HG03175 (cell line): ENCODE data around the gene GTF2A1.
A peak's percentile ranks its signal among the peaks of the same experiment; 100 is the strongest.
"Not testable (repeated sequence)": the region's sequence is repeated elsewhere in the genome, so short reads cannot be mapped to it uniquely, and the experiment has no call there.

Experiments
- ATAC-seq: cut with Tn5 transposase; IDR thresholded peaks from one replicate; pipeline ENCODE4 v1.9.1; 2021; ENCODE audit warnings: mild to moderate bottlenecking, moderate library complexity; ENCODE audit not compliant: unreplicated experiment

Gene GTF2A1

DNA sequence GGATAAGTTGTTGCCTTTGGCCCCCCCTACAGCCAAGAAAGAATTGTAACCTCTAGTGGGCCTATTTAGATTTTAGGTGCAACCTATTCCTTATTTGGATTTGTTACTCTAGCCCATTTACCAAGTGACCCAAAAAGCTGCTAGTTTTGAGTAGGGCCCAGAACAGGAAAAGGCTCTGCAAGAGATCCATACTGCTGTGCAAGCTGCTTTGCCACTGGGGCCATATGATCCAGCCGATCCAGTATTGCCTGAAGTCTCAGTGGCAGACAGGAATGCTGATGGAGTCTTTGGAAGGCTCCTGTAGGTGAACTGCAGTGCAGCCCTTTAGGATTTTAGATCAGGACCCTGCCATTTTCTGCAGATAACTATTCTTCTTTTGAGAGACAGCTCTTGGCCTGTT is 12.9 kb upstream of the GTF2A1 start:
- no peak for ATAC-seq

DNA sequence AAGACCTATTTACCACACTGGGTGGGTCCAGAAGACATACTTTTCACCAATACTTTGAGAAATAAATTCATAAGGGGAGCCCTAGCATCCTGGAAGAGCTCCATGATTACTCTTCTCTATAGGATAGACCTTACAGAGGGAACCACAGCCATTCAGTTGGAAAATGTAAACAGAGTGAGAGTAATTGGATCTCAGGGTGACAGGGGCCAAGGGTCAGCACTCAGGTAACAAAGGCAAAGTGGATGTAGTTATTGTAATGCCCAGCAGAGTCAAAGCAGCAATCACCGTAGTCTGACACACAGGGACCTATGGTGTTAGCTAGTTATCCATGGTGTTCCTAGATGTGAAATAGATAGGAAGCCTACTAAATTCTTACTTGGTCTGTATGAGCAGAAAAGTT is 10.8 kb upstream of the GTF2A1 start:
- no peak for ATAC-seq

DNA sequence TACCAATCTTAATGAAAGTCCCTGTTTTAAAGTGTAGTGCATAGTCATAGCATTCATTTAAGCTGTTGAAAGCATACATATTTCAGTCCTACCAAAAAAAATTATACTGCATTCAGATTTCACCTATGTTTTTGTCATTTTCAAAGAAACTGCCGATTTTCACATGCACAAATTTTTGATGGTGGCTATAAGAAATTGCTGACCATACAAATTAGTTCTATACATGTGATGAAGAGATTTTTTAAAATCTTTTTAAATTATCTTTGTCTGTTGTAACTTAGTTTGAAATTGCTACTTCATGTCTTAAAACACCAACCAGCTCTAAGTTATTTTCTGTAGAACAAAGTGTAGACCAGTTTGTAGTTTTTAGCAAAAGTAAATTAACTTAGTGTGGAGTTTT is 3.5 kb upstream of the GTF2A1 start:
- no peak for ATAC-seq

DNA sequence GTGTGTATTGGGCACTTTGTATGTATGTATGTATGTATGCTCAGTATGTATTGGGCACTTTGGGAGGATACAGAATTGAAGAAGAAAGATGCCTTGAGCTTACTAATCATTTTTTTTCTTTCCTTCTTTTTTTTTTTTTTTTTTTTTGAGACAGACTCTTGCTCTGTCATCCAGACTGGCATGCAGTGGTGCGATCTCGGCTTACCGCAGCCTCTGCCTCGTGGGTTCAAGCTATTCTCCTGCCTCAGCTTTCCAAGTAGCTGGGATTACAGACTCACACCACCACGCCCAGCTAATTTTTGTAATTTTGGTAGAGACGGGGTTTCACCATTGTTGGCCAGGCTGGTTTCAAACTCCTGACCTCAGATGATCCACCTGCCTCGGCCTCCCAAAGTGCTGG is 3.0 kb upstream of the GTF2A1 start:
- ATAC-seq, result not testable (repeated sequence)

DNA sequence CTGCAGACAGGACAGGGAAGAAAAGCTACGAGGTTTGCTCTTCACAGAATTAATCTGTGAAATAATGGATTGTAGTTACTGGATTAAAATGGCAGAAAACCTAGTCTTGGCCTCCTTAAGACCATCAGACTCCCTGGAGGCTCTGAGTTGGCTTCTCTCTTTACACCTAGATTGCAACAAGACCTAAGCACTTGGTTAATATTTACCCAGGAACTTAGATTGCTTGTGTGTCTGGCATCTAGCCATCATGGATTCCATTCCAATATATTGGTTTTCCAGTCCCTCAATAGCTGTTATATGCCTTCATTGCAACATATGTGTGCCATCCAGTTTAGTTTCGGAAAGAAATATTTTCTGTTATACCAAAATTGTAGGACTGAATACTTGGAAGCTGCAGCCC is 1.9 kb upstream of the GTF2A1 start:
- ATAC-seq, result no peak

DNA sequence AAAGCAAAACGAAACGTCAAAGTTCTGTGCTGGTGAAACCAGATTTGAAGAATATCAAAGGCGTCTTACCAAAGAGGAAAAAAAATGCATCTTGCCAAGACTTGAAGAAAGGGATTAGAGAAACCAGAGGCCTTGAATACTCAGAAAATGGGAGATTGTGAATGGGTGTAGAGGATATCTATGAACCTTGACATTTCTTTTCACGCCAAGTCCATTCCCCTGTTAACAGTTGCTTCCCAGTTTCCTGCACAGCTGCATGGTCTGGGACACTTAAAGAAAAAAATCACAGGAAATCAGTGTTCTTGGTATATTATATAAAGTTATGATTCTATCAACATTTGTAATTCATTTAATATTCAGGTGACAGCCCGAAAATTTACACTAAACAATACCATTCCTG is 1.4 kb upstream of the GTF2A1 start:
- ATAC-seq, result no peak

GRCh38 chr14:81221579-81222102 is 882 bp upstream of the GTF2A1 start:
- no peak for ATAC-seq

DNA sequence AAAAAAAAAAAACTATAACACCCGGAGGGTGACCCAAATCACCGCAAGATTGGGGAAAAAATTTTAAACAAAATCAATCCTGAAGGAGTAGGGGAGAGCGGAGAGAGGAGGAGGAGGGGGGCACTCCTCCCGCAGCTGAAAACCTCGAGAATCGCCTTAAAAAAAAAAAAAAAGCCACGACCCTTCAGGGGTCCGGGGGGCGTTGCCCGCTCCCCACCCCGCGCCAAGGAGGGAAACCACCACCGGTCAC is 254 bp downstream of the GTF2A1 start:
- no peak for ATAC-seq

- peak; percentile 5 for ATAC-seq
Measured at GRCh38 chr14:81219759-81220579, 790 bp downstream of the GTF2A1 start.

DNA sequence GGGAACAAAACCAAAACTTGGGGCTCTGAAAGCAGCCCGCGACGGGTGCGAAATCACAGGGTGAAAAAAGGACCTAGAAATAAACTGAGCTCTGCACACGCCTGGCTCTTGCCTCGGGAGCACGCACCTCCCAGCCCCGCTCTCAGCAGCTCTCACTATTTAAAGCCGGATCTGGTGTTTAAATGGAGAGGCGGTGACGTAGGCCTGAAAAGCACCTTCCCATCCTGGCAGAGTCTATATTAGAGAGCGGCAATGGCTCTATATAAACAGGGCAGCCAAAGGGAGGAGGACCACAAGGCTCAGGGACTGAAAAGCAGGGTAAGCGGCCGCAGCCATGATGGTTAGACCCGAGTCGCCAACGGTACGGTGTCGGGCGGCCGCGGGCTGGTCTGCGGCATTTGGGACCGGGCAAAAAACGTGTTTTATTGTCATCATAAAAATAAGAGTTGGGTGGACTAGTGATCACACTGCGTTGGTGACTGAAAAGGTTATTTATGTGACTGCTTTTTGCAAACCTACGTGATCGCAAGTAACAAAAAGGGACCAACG is 1.5 kb downstream of the GTF2A1 start:
- peak; percentile 56 for ATAC-seq

GRCh38 chr14:81211844-81212243 is 8.9 kb downstream of the GTF2A1 start:
- ATAC-seq, result peak; percentile 89

GRCh38 chr14:81209167-81209836 is 11.5 kb downstream of the GTF2A1 start:
- peak; percentile 41 for ATAC-seq

DNA sequence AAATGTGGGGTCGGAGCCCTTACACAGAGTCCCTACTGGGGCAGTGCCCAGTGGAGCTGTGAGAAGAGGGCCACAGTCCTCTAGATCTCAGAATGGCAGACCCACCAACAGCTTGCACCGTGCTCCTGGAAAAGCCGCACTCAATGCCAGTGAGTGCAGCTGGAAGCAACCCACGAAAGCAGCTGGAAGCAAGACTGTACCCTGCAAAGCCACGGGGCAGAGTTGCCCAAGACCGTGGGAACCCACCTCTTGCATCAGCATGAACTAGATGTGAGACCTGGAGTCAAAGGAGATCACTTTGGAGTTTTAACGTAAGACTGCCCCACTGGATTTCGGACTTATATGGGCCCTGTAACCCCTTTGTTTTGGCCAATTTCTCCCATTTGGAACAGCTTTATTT is 12.3 kb downstream of the GTF2A1 start:
- no peak for ATAC-seq

DNA sequence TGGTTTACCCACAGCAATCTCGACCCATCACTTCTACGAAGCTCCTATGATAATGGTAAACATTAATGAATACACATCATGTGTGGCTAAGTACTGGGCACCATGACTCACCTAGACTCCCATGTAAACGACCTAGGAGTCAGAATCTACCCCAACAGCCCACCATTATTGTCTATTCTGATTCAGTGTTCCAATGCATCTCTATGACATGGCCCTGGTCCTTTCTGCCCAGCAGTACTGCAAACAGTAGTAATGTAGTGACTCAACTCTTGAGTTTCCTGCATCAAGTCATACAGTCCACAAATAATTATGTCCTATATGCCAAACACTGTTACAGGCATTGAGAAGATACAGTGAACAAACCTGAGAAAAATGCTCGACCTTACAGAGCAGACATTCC is 14.6 kb downstream of the GTF2A1 start:
- ATAC-seq, result no peak

DNA sequence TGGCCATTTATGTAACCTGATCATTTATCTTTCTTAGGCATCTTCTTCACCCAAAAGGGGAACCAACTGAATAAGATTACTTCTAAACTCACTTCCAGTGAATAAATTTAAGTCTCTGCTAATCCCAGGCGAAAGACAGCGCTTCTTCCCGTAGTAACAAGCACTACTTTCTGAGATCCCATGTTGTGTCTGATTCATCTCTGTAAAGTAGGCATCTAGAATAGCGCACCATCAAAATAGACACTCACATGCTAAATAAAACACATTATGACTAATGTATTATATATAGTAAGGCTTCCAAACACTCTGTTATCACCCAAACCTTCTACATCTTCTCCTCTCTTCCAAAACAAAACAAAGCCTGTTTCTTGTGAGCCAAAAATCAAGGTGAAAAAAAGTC is 15.1 kb downstream of the GTF2A1 start:
- ATAC-seq, result no peak

- no peak for ATAC-seq
Measured at GRCh38 chr14:81200054-81200453, 20.7 kb downstream of the GTF2A1 start.

- ATAC-seq, result no peak
Measured at GRCh38 chr14:81199084-81199483, 21.7 kb downstream of the GTF2A1 start.

DNA sequence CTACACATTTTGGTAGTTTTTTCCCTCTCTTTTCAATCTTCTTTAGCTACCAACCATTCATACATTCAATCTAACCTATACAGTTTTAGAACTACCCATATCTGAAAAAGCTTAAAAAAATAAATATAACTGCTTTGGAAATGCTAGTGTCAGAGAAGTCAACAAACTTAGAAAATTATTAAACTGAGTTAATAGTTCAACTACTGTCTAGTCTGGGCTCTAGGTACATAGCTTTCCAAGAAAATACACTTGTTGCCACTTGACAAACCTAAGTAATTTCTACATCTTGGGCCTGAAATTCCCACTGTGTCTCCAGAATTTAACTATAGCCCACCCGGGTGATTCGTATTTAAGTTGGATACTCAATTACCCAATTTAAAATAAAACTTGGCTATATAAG is 22.1 kb downstream of the GTF2A1 start:
- no peak for ATAC-seq

GRCh38 chr14:81193924-81194633 is 26.7 kb downstream of the GTF2A1 start:
- ATAC-seq, result peak; percentile 47

GRCh38 chr14:81192594-81192993 is 28.2 kb downstream of the GTF2A1 start:
- ATAC-seq, result no peak

DNA sequence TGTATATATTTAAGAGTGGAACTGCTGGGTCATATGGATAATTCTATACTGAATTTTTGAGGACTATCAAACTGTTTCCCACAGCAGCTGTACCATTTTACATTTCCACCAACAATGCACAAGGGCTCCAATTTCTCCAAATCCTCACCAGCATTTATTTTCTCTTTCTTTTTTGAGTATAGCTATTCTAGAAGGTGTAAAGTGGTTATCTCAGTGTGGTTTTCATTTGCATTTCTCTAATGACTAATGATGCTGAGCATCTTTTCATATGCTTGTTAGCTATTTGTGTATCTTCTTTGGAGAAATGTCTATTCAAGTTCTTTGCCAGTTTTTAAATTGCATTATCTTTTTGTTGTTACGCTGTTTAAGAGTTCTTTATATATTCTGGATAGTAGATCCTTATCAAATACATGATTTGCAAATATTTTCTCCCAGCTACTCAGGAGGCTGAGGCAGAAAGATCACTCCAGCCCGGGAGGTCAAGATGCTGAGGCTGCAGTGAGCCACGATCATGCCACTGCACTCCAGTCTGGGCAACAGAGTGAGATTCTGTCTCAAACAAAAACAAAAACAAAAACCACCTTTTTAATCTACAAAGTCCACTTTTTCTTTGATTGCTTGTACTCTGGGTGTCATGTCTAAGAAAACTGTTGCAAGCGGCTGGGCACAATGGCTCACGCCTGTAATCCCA is 32.8 kb downstream of the GTF2A1 start:
- peak; percentile 79 for ATAC-seq
